Mesodermal cell (in vitro differentiated cells): Measurements from ENCODE around the gene CSN2.
A peak's percentile ranks its signal among the peaks of the same experiment; 100 is the strongest.

Experiments used
- H3K27ac ChIP-seq: 2 replicates; pipeline ENCODE4 v1.7.0; 2013; ENCODE audit warnings: mild to moderate bottlenecking, low read depth, low read length, moderate library complexity; ENCODE audit not compliant: severe bottlenecking
- H3K36me3 ChIP-seq: 2 replicates; pipeline ENCODE4 v1.7.1; 2013; ENCODE audit warnings: mild to moderate bottlenecking, low read length, moderate library complexity; ENCODE audit not compliant: control insufficient read depth, insufficient read depth
- H3K4me1 ChIP-seq: one replicate; pipeline ENCODE4 v1.7.1; 2013; ENCODE audit warnings: mild to moderate bottlenecking, low read length; ENCODE audit not compliant: insufficient read depth, control insufficient read depth, poor library complexity, severe bottlenecking
- H3K4me3 ChIP-seq: 2 replicates; pipeline ENCODE4 v1.7.0; 2013; ENCODE audit warnings: low read length, control low read depth, mild to moderate bottlenecking; ENCODE audit not compliant: insufficient read depth, poor library complexity, severe bottlenecking; ENCODE audit errors: extremely low read depth
- H3K9me3 ChIP-seq: 2 replicates; pipeline ENCODE4 v1.7.1; 2013; ENCODE audit warnings: mild to moderate bottlenecking, low read length, moderate library complexity; ENCODE audit not compliant: control insufficient read depth
- WGBS, 2 experiments: methylation state at CpG; one replicate each; pipeline ENCODE4 v1.1.5; 2013; ENCODE audit warnings: missing lambda C conversion rate in 2 of 2; ENCODE audit not compliant: insufficient coverage in 2 of 2; 5-methylcytosine and 5-hydroxymethylcytosine counted together

The CSN2 gene

DNA sequence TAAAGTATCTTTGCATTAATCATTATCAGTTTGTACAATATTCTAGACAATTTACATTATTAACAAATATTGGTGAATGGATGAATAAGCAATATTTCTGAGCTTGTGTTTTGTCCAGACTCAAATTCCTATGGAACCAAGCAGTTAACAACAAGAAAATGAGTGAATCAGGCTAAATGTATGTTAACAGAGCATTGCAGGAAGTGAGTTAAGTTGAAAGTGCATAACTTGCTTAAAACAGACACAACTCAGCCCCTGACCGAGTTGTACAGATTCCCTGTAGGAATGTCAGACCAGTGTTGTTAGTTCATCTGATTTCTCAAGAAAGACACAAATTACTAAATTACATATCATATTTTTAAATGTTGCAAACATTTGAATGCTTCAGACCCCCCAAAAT, 58.4 kb downstream of the CSN2 start:
- peak overlapping the region; percentile 85 for H3K27ac ChIP-seq
- H3K4me3 ChIP-seq, result no peak overlapping the region
- no peaks in the 10 kb centered on the region for H3K4me1 ChIP-seq
- no peaks in the 10 kb centered on the region for H3K36me3 ChIP-seq
- no peaks in the 10 kb centered on the region for H3K9me3 ChIP-seq
- WGBS, 2 experiments, result no CpG with 5 or more reads among the region's 1 CpG
